CD4-positive, alpha-beta T cell treated with Interleukin-6 at 100 ng/mL for 8 hours (primary cell): ENCODE results near the gene PPP1R1B.
"Not testable (repeated sequence)": the region's sequence is repeated elsewhere in the genome, so short reads cannot be mapped to it uniquely, and the experiment has no call there.

Source experiments
- DNase-seq: peaks from one replicate; pipeline ENCODE4 v3.0.0-alpha.2; 2020; ENCODE audit warnings: mixed read lengths, low spot score

The PPP1R1B gene

DNA sequence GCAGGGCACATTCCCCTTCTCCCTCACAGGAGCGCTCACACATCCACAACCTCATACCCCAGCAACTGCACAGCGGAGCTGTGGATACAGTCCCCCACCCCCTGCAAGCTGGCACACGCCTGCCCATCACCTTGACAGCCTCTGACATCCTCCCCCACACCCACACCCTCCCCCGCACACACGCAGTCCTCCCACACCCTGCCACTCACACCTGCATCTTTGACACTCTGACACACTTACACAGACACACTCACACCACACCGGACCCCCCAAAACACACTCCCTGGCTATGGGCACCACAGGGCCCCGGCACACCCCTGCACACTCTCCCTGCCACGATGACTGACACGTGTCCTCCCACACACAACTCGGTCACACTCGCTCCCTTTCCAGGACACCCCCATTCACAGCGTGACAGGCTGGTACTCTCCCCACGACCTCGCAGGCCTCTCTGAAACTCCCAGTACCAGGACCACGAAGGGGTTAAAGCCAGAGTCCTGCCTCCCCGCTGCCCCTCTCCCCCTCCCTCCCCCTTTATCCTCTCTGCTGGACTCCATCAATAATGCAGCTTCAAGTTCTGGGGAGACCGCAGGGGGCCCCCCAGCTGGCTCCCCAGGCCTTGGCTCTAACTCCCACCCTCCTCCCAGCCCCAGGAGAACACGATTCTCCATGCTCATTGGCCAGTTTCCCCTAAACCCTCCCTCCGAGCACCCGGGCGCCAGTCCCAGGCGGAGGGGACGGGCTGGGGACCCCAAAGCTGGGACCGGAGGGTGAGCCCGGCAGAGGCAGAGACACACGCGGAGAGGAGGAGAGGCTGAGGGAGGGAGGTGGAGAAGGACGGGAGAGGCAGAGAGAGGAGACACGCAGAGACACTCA, at the start of gene PPP1R1B:
Gene PPP1R1B (plus strand): TSS at position 782 of the 876 bp plus-strand sequence. CDS start 441 bp downstream, outside the sequence.
- DNase-seq = no peak

DNA sequence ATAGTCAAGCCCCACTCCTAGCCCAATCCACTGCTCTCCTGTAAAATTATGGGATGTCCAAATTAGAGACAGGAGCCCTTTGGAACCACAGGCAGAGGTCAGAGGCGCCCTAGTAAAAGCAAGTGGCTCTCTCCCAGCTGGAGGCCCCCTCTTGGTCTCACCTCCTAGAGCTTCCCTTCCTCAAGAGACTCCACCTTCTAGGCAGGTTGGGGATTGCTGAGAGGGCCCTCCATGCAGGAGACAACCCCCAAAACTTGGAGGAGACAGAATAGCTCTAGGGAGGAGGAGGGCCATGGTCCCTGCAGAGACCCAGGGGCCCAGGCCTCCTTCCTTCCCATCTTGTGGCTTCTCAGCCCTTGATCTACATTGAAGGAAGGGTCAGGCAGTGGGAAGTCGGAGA, 48.5 kb upstream of the PPP1R1B start:
- no peak for DNase-seq

DNA sequence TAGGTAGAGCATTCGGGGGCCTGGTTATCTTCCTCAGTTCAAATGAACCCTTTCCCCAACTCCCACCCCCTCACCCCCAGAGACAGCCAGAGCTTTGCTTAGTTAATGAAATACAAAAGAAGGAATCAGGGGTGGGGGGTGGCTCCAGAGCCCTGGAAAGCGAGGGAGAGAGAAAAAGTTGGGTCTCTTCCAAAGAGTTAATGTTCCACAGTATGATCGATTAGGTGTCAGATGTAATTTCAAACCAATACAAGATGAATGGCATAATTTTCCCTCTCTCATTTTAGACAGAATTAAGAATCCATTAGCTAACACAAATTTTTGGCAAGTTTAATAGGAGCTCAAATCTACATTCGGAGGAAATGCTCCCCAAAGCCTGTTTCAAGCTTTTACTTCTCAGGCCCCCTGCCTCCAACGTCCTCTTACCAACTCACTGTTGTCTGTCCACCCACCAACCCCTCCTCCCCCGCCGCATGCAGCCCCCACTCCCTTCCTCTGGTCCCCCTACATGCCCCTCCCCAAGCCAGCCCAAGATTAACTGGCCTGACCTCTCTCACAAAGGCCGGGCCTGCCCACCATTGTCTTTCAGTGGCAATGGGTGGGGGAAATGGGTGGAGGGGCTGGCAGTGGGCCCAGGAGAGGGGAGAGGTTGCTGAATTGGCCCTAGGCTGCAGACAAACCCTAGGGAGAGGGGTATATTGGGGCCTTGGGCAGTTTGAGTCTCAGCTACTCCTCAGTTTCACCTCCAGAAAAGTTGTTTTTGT, 47.3 kb upstream of the PPP1R1B start:
- DNase-seq = no peak

DNA sequence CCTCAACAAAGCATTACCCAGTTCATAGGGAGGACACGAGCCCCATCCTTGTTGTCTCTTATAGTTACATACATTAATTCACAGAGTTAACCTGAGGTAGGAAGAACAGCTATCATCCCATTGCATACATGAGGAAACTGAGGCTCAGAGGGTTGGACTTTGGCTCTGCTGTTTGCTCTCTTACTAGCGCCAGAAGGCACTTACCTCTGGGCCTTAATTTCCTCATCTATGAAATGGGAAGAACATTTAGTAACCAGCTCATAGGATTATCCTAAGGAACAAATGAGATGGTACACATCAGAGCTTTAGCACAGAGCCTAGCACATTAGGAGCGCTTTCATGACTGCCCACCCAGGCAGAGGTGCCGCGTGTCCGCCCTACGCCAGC, 46.7 kb upstream of the PPP1R1B start:
- no peak for DNase-seq

DNA sequence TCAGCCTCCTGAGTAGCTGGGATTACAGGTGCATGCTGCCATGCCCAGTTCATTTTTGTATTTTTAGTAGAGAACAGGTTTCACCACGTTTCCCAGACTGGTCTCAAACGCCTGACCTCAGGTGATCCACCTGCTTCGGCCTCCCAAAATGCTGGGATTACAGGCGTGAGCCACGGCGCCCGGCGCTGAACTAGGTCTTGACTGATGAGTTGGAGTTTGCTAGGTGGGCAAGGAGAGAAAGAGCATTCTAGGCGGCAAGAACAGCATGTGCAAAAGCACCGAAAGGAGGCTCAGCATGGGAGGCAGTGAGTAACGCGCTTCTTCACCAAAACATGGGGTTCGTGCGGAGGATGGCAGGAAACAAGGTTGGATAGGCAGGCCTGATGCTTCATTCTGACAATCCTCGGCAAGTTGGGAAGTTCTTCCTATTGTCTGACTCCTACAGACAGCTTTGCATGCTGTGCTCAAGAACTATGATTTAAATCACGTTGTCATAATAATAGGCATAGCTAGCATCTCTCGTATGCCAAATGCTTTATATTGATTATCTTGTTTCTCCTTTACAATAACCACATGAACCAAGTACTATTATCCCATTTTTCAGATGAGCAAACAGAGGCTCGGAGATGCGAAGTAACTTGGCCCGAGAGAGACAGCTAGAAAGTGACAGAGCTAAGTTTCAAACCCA, 45.5 kb upstream of the PPP1R1B start:
- no peak for DNase-seq

DNA sequence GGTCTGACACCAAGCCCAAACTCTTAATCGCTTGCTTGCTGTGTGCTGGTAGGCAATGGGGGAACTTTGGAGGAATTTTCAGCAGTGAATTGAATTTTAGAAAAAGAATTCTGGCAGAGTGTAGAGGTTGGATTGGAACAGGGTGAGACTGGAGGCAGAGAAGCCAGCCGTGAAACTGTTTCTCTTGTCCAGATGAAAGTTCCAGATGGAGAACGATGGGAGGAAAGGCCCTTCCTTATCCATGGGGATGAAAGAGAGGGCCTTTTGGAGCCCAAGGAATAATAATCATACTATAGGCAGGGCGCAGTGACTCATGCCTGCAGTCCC, 45.0 kb upstream of the PPP1R1B start:
- DNase-seq = no peak

DNA sequence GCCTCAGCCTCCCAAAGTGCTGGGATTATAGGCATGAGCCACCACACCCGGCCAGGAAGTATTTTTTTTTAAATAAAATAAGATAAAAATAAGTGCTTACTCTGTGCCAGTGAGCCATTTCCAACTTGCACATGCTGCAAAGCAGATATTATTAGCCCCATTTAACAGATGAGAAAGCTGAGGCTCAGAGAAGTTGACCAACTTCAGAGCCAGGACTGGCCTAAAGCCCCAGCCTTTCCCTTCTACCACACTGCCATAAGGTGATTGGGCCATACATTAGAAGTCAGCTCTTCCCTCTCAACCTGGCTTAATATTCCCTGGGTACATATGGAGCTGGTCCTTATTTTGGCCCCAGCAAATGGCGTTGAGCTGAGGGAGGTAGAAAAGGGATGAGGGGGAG, 44.1 kb upstream of the PPP1R1B start:
- DNase-seq = no peak

DNA sequence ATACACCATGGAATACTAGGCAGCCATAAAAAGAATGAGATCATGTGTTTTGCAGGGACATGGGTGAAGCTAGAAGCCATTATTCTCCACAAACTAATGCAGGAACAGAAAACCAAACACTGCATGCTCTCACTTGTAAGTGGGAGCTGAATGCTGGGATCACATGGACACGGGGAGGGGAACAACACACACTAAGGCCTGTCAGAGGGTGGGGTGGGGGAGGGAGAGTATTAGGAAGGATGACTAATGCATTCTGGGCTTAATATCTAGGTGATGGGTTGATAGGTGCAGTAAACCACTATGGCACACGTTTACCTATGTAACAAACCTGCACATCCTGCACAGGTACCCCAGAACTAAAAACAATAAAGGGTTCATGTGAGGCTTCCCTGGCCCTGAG, 36.6 kb upstream of the PPP1R1B start:
- not testable (repeated sequence) for DNase-seq

DNA sequence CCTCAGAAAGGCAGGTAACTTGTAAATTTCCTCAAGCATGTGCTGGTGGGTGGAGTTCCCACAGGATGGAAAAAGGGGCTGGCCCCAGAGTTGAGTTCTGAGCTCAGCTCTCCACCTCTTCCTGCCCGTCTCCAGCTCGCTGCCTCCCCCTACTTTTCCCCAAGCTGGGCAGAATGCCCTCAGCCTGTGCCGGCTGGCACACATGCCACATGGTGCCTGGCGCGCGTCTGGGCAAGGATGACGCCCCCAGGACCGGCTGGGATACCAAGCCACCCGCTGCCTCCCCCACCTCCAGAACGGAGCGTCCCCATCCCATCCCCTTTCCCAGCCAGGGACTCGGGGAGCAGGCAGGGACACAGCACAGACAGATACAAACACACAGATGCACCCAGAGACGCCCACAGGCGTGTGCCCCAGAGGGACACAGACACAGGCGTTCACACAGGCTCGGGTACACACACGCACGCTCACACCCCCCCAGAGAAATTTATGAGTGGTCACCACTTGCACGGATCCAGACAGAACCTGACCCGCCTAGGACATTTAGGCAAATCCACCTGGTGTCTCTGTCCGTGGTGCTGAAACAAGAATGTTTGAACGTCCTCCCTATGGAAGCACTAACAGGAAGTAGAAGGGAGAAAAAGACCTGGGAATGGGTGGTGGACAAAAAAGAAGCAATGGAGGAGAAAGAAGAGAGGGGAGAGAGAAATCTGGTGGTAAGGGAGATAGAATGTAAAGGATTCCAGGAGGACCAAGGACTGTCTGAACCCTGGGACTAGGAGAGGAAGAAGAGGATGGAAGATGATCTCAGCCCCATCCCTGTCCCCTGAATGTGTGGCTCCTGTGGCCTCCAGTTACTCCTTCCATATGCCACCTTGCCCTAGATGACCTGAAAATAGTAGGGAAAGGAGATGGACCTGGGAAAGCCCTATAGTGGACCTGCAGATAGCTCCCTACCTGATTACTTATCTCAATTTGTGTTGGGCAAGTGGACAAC, 34.5 kb upstream of the PPP1R1B start:
- DNase-seq = no peak

DNA sequence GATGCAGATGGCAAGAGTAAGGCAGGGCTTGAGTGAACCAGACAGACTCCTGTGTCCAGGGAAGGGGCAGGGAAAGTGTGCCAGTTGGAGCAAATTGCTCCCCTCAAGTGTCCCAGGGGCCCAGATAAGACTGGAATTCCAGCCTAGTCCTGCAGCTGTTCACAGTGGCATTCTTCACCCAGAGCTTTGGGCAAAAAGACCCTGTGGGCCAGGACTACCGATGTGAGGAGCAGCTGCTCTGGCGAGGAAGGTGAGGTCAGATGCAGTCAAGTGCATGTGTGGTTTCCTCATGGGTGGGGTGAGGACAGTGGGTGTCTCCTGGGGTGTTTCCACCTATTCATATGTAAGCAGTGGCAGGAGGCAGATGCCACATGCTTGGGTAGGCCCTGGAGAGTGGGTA, 33.4 kb upstream of the PPP1R1B start:
- DNase-seq = no peak

DNA sequence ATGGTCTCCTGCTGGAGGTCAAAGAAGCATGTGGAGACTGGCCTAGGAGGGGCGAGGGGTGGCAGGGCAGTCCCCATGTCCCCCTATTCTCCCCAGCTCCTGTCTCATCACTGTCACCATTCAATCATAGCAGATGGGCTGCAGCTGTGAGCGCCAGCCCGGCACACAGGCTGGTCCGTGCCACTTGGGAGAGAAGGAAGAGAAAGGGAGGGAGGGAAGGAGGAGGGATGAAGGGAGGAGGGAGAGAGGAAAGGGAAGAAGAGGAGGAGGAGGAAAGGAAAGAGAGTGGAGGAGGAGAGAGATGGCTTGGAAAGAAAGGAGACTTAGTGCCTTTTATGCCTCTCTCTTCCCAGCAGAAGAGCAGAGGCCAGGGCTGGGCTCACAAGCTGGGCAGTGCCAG, 31.5 kb upstream of the PPP1R1B start:
- no peak for DNase-seq

DNA sequence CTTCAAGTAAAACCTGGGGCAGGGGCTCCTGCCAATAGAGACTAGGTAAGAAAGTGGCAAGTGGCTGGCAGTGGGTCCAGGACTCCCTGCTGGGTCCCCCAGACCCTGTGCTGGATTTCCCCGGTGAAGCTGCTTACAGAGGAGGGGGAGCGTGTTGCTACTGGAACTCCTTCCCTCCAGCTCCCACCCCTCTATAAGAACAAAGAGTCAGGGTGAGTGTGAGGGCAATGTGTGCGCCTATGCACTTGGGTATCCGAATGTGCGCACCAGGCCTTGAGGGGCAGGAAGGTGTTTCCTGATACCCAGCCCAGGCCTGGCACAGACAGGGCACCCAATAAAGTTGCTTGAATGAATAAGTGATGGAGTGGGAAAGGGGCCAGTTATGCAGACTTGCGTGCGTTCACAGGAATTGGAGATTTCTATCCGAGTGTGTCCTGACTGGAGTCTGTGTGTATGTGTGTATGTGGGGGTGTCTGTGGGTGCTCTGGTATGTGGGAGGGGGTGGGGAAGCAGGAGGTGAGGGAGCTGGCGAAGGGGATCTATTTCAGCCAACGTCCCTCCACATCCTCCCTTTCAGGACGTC, 30.7 kb upstream of the PPP1R1B start:
- DNase-seq = no peak

DNA sequence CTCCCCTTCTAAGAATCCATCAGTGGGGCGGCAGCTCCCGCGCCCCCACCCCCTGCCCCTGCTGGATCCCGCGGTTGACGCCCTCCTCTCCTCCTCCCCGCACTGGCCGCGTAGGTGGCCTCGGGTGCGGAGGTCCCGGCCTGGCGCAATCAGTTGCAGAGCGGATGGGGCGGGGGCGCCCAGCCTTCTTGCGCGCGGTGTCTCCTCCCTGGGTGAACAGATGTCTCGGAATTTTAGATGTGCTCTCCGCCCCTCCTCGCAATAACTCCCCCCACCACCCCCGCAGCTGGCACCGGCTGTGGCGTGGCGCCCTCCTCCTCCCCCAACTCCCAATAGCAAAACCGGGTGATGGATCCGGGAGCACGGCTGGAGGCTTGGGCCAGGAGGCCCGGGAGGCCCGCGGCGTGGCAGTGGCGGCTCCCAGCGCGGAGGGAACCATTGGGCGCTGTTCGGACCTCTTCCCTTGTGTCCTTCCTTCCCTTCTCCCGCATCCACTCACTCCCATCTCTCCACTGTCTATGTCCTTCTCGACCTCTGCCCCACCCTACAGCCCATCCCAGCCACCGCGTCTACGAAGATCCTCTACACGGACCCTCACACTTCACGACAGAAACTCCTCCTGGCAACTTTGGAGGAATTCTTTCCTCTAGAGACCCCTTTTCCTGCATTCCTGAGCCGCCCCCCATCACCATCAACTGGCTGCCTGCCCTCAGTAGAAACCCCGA, 30.0 kb upstream of the PPP1R1B start:
- no peak for DNase-seq

DNA sequence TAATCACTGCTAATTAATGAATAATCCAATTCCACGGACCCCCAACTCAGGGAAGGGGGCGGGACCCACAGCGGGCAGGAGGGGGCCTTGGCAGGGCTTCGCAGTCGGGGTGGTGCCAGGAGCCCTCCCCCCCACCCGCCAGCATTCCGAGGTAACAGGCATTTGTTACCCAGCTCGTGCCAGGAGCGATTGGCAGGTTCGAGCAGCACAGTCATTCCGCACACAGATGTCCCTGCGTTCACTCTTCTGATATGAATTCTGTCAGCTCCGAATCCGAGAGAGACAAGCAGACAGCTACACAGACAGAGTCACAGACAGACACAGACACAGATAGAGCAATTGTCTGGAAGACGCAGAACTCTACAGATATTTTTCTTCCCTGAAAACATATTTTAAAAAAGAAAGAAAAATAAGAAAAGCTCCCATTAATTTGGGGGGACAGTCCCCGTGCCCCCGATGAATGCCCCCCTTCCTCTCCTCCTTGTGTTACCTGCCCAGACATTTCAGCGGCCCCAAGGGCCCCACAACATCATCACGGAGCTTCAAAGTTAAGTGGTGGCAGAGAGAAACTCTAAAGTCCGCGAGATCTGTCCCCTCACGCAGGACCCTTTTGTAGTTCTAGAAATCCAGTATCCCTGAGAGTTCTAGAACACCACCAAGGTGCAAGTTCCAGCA, 29.2 kb upstream of the PPP1R1B start:
- no peak for DNase-seq

DNA sequence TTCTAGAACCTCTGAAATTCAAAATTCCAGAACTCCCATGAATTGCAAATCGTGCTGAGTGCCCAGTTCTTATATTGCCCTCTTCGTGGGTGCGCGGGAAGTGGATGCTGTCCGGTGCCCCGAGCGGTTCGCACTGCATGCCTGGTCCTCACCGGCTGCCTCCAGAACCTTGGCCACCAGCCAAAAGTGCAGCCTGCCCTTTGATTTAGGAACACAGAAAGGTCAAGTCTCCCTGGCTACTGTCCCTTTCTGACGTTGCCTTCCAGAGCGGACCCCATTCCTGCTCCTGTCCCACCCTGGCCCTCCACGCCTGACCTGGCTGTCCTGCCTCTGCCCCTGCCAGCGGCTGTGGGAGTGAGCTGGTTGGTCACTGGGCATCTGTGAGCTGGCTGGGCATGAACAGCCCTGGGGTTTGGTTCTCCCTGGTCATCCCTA, 28.7 kb upstream of the PPP1R1B start:
- no peak for DNase-seq

DNA sequence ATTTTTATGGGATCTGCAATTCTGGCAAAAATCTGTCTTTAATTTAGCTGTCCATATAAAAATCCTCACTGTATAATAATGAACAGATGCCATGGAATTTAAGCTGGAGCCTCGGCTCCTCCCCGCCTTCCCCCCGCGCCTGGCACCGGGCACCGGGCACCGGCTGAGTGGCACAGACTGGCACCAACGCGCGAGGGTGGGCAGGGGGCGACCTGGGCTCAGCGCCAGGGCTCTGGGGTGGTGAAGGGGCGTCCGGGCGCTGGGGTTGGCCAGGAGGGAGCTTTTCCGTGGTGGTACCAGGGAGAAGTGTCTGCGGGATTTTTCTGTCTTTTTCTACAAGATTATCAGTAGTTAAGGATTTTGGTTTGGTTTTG, 28.1 kb upstream of the PPP1R1B start:
- DNase-seq = no peak

DNA sequence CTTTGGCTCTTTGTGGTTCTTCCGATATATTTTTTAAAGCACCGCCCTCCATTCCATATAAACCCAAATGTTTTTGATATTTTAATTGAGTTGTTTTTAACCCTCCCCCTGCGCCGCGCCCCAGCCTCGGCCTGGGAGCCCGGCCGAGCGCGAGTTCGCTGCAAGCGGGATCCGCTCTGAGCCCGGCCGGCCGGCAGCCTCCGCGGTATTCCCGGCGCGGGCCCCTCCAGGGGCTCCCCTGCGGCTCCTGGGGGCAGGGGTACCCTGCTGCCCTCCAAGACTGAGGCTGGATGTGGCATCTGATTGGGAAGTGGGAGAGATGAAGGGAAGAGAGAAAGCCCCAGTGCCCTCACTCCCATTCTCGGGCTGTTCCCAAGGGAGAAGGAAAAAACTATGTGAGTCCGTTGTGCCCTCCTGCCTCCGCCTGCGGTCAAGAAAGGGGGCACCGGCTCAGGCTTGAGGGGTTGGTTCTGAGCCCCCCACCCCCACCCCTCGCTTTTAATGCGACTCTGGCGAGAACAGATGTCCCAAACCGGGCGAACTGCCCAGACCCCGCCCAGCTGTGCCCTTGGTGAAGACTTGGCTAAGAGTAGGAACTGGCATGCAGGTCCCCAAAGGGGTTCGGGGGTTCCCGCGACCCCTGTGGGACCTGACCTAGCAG, 27.6 kb upstream of the PPP1R1B start:
- DNase-seq = no peak

DNA sequence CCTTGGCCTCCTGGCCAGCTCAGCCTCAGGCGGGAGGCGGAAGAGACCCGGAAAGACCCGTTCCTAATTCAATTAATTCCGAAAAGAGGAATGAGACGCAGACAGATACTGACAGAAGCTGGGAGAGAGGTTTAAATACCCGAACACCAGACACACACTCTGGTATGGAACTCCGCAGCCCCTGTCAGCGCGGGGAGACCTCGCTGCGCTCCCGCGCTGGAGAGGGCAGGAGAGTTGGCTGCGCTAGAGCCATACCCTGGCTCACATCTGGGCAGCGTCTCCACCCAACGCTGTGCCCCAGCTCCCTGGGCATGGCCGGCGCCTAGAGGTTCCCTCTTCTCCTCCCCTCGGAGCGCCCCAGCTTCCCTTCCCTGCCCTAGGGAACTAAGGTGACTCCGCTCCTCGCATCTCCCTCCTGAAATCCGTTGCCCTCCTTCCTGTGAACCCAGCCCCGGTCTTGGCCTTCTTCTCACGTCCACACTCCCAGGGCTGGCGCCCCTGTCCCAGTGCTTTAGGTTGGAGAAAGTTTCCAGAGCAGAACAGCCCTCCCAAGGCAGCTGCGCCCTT, 27.0 kb upstream of the PPP1R1B start:
- DNase-seq = no peak
